ENCODE data around the gene RHBDD1. TPM values are rescaled to one million over a fixed set of nuclear protein-coding genes. Genes with fewer than 3 reads are reported as not detected.

The RHBDD1 gene
- total and polyA plus RNA-seq, 2 donors (not counting 1 experiment from before 2014, with no cell fraction given): 21.2 to 128 TPM

- H3K79me2 ChIP-seq (ENCODE audit: control insufficient read depth, insufficient read depth, low read length): peaks cover 36% of the 10 kb centered on the region
- H3K36me3 ChIP-seq (replicated peaks in 1 of 2; ENCODE audit: control extremely low read depth in 1 of 2, control insufficient read depth in 1 of 2, extremely low read depth in 1 of 2, insufficient read depth in 2 of 2, low read length in 1 of 2): peaks cover 11 to 25% of the 10 kb centered on the region in 2 experiments
- Mint-ChIP-seq H3K27me3 (no peaks in the 10 kb centered on the region), H3K4me3 (no peak overlapping the region), H3K27ac (peak overlapping the region; percentile 70), H3K9me3 (ENCODE audit: insufficient read depth) (no peaks in the 10 kb centered on the region), H3K4me1 (peaks cover 85% of the 10 kb centered on the region)
- TF ChIP-seq EZH2 (IDR thresholded peaks at IDR 0.05; ENCODE audit: borderline replicate concordance, insufficient read depth, low read depth, low read length, poor library complexity, severe bottlenecking): no peak
- TF ChIP-seq, protein P1, sequence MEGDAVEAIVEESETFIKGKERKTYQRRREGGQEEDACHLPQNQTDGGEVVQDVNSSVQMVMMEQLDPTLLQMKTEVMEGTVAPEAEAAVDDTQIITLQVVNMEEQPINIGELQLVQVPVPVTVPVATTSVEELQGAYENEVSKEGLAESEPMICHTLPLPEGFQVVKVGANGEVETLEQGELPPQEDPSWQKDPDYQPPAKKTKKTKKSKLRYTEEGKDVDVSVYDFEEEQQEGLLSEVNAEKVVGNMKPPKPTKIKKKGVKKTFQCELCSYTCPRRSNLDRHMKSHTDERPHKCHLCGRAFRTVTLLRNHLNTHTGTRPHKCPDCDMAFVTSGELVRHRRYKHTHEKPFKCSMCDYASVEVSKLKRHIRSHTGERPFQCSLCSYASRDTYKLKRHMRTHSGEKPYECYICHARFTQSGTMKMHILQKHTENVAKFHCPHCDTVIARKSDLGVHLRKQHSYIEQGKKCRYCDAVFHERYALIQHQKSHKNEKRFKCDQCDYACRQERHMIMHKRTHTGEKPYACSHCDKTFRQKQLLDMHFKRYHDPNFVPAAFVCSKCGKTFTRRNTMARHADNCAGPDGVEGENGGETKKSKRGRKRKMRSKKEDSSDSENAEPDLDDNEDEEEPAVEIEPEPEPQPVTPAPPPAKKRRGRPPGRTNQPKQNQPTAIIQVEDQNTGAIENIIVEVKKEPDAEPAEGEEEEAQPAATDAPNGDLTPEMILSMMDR (IDR thresholded peaks at IDR 0.05): no peak
- peak overlapping the region; percentile 80 for H3K4me2 ChIP-seq (replicated peaks; ENCODE audit: low read depth, low read length, poor library complexity, severe bottlenecking)
- POLR2A ChIA-PET: interaction anchor here (1.0 to 1.1 kb wide), 2 partner anchors 24 to 74 kb away, joined by 3 read pairs; no protein-coding TSS in a partner anchor
- CTCF ChIA-PET: interaction anchor here (0.9 to 1.8 kb wide), 3 partner anchors 19 to 75 kb away, joined by 3 to 4 read pairs (median 4); no protein-coding TSS in a partner anchor
- H2AFZ ChIP-seq (ENCODE audit: insufficient read depth, low read depth, low read length, poor library complexity, severe bottlenecking): no peak overlapping the region
- no peaks in the 10 kb centered on the region for H4K20me1 ChIP-seq (ENCODE audit: control insufficient read depth, insufficient read depth, low read length, poor library complexity, severe bottlenecking)
- DNase-seq (no peak), ATAC-seq (ENCODE audit: low read depth) (no peak)
- peaks cover 0 to 1% (median 0%) of the 10 kb centered on the region in 3 donors for H3K9me3 ChIP-seq (ENCODE audit: control extremely low read depth in 1 of 3, control insufficient read depth in 2 of 3, insufficient read depth in 1 of 3, low read length in 2 of 3)
- H3K4me3 ChIP-seq (ENCODE audit: control extremely low read depth in 1 of 5, extremely low read depth in 1 of 5, insufficient read depth in 1 of 5, low read depth in 2 of 5, low read length in 4 of 5): peak overlapping the region in 1 of 5 experiments; percentile 60
- intact Hi-C loops (cut with micrococcal nuclease): loop anchor here (1.0 kb wide), 1 partner anchor 9 kb away; no protein-coding TSS in a partner anchor
- H3K27ac ChIP-seq (ENCODE audit: low read length in 2 of 2): peak overlapping the region; percentile 97 to 99
- no peak overlapping the region for H3K9ac ChIP-seq (ENCODE audit: low read length)
- H3K27me3 ChIP-seq (replicated peaks in 1 of 4; ENCODE audit: control extremely low read depth in 1 of 4, control insufficient read depth in 3 of 4, insufficient read depth in 4 of 4, low read length in 3 of 4): no peaks in the 10 kb centered on the region
- H3K4me1 ChIP-seq (ENCODE audit: control insufficient read depth in 2 of 2, insufficient read depth in 2 of 2, low read length in 2 of 2): peaks cover 57 to 64% of the 10 kb centered on the region in 2 donors
- WGBS (ENCODE audit: insufficient coverage): no CpG with 5 or more reads among the region's 1 CpG
These were observed 74.5 kb downstream of the RHBDD1 start for GRCh38 chr2:226910384-226910783.

GRCh38 chr2:226911932-226912331 lies 76.1 kb downstream of the RHBDD1 start:
- no peak overlapping the region for H3K4me3 Mint-ChIP-seq
- WGBS (ENCODE audit: insufficient coverage): no CpG with 5 or more reads among the region's 3 CpGs
- Histone ChIP-seq H3K36me3 (replicated peaks in 1 of 2; ENCODE audit: control extremely low read depth in 1 of 2, control insufficient read depth in 1 of 2, extremely low read depth in 1 of 2, insufficient read depth in 2 of 2, low read length in 1 of 2) (peaks cover 11 to 25% of the 10 kb centered on the region in 2 experiments), H3K9me3 (ENCODE audit: control extremely low read depth in 1 of 3, control insufficient read depth in 2 of 3, insufficient read depth in 1 of 3, low read length in 2 of 3) (peaks cover 0 to 1% (median 0%) of the 10 kb centered on the region in 3 donors), H3K4me1 (ENCODE audit: control insufficient read depth in 2 of 2, insufficient read depth in 2 of 2, low read length in 2 of 2) (peaks cover 53 to 59% of the 10 kb centered on the region in 2 donors), H3K79me2 (ENCODE audit: control insufficient read depth, insufficient read depth, low read length) (peaks cover 39% of the 10 kb centered on the region), H3K27me3 (replicated peaks in 1 of 4; ENCODE audit: control extremely low read depth in 1 of 4, control insufficient read depth in 3 of 4, insufficient read depth in 4 of 4, low read length in 3 of 4) (no peaks in the 10 kb centered on the region), H3K4me3 (ENCODE audit: control extremely low read depth in 1 of 5, extremely low read depth in 1 of 5, insufficient read depth in 1 of 5, low read depth in 2 of 5, low read length in 4 of 5) (no peak overlapping the region), H4K20me1 (ENCODE audit: control insufficient read depth, insufficient read depth, low read length, poor library complexity, severe bottlenecking) (no peaks in the 10 kb centered on the region), H3K27ac (ENCODE audit: low read length in 2 of 2) (peak overlapping the region in 1 of 2 donors; percentile 97), H2AFZ (ENCODE audit: insufficient read depth, low read depth, low read length, poor library complexity, severe bottlenecking) (no peak overlapping the region), H3K9ac (ENCODE audit: low read length) (no peak overlapping the region), H3K4me2 (replicated peaks; ENCODE audit: low read depth, low read length, poor library complexity, severe bottlenecking) (no peak overlapping the region)
- CTCF ChIA-PET: interaction anchor here (1.4 kb wide), 1 partner anchor 74 kb away, joined by 3 read pairs; no protein-coding TSS in a partner anchor
- no peak for ATAC-seq (ENCODE audit: low read depth)
- no peaks in the 10 kb centered on the region for H3K9me3 Mint-ChIP-seq (ENCODE audit: insufficient read depth)
- intact Hi-C loops (cut with micrococcal nuclease): no loop called here
- TF ChIP-seq EZH2 (IDR thresholded peaks at IDR 0.05; ENCODE audit: borderline replicate concordance, insufficient read depth, low read depth, low read length, poor library complexity, severe bottlenecking): no peak
- TF ChIP-seq, protein P1 (IDR thresholded peaks at IDR 0.05): no peak
- DNase-seq: no peak
- H3K27me3 Mint-ChIP-seq: no peaks in the 10 kb centered on the region
- H3K4me1 Mint-ChIP-seq: peaks cover 82% of the 10 kb centered on the region
- H3K27ac Mint-ChIP-seq: peak overlapping the region; percentile 53
- POLR2A ChIA-PET: no interaction called here
